ENCODE data around the gene NAXE.
A peak's percentile ranks its signal among the peaks of the same experiment; 100 is the strongest.
"Not testable (repeated sequence)": the region's sequence is repeated elsewhere in the genome, so short reads cannot be mapped to it uniquely, and the experiment has no call there.

The NAXE gene

DNA sequence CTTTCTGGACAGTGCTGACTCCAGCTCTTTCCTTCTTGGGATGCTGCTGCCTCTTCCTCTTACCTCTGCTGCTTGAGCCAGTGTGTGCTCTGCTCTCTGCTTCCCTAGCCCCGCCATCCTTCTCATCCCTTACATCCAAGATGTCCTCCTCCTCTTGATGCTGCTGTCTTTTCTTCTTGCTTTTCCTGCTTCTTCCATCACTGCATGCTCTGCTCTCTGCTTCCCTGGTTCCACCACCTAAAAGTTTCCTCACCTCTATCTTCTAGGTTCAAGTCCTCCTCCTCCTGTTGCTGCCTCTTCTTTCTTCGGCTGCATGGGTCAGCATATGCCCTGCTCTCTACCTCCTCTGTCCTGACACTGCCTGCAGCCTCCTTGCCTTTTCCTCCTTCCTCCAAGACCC, 3.4 kb downstream of the NAXE start:
- no peak for DNase-seq

DNA sequence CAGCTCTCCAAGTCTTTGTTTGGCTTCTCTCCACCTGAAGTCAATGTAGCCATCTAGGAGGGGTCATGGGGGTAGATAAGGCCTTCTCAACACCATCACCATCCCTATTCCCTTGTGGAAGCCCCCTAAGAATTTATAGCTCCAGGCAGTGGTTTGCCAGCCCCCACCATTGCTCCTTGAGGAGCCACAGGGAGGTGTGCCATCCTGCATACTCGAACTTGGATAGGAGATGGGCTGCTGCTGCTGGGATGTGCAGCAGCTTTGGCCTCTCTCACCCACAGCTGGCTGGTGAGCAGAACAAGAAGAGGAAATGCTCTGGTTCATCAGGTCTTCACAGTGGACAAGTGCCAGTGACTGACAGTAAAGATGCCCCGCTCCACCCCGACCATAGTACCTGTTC, 4.8 kb downstream of the NAXE start:
- no peak for DNase-seq

DNA sequence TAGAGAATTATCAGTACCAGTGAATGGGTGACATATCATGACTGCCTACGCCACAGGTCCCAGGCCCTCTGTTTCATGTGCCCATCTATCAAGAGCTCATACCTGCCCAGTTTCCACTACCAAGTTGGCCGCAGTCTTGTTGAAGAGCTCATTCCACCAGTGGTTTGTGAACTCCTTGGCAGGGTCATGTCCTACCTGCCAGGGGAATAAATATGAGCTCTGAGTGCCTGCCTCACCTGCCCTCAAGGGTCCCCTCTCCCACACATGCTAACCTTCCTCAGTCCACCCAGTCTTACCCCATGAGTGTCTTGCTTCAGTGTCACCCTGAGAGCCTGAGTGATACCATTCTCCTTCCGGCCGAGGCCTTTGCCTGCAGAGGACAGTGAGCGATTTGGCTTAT, 6.5 kb downstream of the NAXE start:
- no peak for DNase-seq

DNA sequence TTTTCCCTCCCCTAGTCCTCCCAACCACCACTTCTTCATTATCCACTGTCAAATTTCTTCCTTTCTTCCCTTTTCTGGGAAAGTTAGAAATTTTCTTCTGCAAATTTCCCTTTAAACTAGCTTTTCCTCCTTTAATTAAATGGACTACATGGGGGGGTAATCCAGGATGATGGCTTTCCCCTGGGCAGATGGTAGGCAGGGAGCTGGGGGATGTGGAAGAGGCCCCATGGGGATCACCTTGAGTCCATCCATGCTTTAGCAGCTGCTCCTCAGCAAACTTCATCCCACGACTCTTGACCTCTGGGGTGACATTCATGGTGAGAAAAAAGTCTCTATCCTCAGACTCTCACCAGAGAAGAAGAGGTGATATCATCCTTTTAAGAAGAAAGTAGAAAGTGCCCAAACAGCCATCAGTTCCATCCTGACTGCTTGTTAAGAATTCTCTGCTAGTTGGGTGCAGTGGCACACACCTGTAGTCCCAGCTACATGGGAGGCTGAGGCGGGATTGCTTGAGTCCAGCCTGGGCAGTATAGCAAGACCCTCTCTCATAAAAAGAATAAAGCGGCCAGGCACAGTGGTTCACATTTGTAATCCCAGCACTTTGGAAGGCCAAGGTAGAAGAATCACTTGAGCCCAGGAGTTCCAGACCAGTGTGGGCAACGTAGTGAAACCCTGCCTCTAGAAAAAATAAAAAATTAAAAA, 7.3 kb downstream of the NAXE start:
- no peak for DNase-seq

- DNase-seq, result no peak
Measured at GRCh38 chr1:156599811-156600210, 8.2 kb downstream of the NAXE start.

DNA sequence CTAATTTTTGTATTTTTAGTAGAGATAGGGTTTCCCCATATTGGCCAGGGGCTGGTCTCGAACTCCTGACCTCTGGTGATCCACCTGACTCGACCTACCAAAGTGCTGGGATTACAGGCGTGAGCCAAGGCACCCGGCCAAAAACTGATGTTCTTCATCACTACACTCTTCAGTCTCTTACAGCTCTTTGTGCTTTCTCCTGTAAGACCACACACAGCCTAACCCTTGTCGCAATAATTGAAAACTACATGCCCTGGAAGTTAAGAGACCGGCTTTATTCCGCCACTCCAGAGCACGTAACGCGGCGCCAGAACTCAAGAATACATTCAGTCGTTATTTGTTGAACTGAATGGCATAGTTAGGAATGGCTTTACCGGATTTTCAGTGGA, 9.2 kb downstream of the NAXE start:
- no peak for DNase-seq

DNA sequence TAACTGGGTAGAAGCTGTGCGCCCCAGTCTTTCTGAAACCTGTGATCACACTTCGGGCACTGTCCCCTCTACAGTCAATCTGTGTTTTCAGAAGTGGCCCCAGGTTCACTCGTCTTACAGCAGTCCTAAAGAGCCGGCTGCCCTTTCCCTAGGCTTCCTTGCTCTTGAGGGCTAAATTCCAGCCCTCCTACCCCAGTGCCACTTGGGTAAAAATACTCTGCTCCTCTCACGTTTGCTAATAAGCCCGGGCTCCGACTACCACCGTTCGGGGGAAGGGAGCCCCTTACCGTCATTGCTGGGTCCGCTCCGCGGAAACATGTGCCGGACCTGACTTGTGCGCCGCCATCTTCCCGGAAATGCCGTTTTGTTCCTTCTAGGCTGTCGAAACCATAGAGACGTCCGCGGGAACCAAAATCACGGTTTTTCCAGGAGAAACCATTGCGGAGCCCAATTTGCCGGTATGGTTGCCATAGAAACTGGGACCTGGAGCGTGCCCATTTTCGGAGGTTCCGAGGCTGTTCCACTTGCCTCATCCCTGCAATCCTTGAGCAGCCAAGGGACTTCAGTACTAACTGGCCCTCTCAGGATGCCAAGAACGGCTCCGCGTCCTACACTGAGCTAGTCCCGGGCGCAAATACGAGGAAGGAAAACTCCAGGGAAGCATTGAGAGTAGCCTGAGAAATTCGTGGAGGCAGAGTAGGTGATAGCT, 9.7 kb downstream of the NAXE start, which contains the start of gene GPATCH4:
TSS of gene GPATCH4 (minus strand) at position 358 of the 709 bp plus-strand sequence.
- DNase-seq, result peak; percentile 75

DNA sequence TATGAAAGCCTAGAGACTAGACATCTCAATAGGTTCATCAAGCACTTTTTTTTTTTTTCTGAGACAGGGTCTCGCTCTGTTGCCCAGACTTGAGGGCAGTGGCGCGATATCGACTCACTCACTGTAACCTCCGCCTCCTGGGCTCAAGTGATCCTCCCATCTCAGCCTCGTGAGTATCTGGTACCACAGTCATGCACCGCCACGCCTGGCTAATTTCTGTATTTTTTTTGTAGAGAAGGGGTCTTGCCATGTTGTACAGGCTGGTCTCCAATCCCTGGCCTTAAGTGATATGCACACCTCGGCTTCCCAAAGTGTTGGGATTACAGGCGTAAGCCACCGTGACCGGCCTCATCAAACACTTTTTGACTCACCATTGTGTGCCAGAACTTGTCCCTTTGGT, 10.3 kb downstream of the NAXE start:
- no peak for DNase-seq

GRCh38 chr1:156602557-156602993, 11.0 kb downstream of the NAXE start:
- no peak for DNase-seq

GRCh38 chr1:156607344-156607743, 15.8 kb downstream of the NAXE start:
- DNase-seq, result not testable (repeated sequence)

GRCh38 chr1:156608036-156608674, 16.6 kb downstream of the NAXE start:
- DNase-seq, result peak; percentile 44

DNA sequence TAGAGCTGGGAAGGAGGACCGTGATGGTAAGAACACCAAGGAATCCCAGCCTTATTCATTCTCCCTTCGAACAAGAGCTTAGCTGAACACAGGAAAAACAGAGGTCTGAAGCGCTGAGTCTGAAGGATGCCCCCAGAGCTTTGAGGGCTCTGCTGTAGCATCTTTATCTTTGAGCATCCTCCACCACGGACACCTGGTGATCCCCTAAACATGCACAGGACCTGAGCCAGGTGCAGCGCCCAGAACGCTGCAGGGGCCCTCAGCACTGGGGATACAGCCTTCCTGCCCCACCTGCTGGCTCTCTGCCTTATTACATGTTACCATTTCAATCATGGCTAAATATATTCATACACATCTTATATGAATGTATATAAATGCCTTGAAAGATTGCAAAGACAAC, 17.4 kb downstream of the NAXE start:
- peak; percentile 62 for DNase-seq

- DNase-seq, result not testable (repeated sequence)
Measured at GRCh38 chr1:156610072-156610471, 18.5 kb downstream of the NAXE start.

DNA sequence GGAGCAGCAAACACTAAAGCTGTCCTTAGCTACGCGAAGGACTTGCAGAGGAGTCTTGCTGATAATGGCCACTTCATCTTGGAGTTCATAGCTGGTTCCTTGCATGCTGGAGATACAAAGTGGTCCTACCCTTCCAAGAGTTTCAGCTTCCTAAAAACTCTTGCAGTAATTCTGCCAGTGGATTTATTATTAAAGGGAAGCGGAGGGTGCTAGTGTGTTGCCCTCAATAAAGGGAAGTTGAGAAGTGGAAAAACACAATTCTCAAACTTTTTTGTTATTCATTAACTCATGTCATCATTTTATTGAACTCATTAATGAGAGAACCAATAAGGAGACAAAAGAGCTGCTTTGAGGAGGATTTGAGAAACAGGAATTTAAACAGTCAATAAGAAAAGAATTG, 21.1 kb downstream of the NAXE start:
- DNase-seq, result no peak

GRCh38 chr1:156615946-156616345, 24.4 kb downstream of the NAXE start:
- DNase-seq, result no peak

DNA sequence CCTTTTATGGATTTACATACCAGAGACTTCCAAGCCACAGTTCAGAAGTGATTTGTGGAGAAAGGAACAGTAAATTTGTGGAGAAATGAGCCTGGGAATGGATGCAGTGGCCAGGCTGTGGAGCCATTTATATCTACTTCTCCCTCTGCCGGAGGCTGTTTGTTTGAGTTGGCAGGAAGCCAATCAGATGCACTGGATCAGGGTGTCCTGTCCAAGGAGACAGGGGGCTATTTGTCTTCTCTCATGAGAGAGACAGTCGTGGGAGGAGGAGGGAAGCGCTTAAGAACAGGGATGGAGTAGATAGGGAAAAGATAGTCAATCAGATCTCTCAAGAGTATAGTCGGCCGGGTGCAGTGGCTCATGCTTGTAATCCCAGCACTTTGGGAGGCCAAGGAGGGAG, 24.9 kb downstream of the NAXE start:
- DNase-seq, result no peak

GRCh38 chr1:156618853-156619581, 27.4 kb downstream of the NAXE start, which contains the start of gene HAPLN2:
HAPLN2 (plus strand) TSS chr1:156619415; CDS start chr1:156623491, 4,076 bp downstream.
- peak; percentile 44 for DNase-seq

GRCh38 chr1:156619582-156619955, 28.0 kb downstream of the NAXE start:
- DNase-seq, result no peak

DNA sequence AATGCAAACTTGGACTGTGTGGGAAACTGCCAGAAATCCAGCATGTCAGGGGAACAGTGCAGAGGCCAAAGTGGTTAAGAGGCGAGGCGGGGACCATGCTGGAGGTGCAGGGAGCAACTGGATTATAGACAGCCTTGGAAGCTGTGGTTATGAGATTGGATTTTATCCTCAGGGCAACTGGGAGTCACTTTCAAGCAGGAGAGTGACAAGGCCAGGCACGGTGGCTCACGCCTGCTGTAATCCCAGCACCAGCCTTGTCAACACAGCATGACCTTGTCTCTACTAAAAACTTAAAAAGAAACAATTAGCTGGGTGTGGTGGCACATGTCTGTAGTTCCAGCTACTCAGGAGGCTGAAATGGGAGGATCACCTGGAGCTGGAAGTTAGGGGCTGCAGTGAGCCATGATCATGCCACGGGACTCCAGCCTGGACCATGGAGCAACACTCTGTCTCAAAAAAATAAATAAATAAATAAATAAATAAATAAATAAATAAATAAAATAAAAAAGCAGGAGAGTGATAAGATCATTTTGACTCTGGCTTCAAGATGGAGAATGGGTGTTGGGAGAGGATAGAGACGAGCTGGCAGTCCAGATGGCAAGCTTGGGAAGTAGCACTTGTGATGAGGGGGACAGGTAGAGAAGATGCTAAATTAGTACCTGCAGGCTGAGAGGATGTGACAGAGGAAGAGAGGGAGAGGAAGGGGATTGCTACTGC, 31.2 kb downstream of the NAXE start:
- DNase-seq, result no peak

- DNase-seq, result peak; percentile 60
Measured at GRCh38 chr1:156623946-156624813, 32.6 kb downstream of the NAXE start.

GRCh38 chr1:156624814-156625435, 33.3 kb downstream of the NAXE start:
- peak; percentile 40 for DNase-seq

Data from activated T-cell treated with anti-CD3 and anti-CD28 coated beads, Interleukin-2, amount 50 U/mL, for 1 hour (primary cell).